ENCODE measurements around the gene PREX1. TPM values are rescaled to one million over a fixed set of nuclear protein-coding genes. Genes with fewer than 3 reads are reported as not detected.

Gene PREX1
- total and polyA plus RNA-seq, 2 of the 4 experiments (the other 2 are of a cell fraction) = 0.67 to 0.72 TPM

GRCh38 chr20:48831718-48832404 is 4.1 kb upstream of the PREX1 start:
- in situ Hi-C loops (cut with MboI; ENCODE audit: low sequenced_read_pairs) = no loop called here
- H3K4me2 ChIP-seq (ENCODE audit: low read depth, low read length) = no peak overlapping the region
- CTCF ChIA-PET = interaction anchor here (1.9 kb wide), 1 partner anchor 174 kb away, joined by 6 read pairs; no protein-coding TSS in a partner anchor

More at GRCh38 chr20:48831718-48832404, 4.1 kb upstream of the PREX1 start:
- Histone ChIP-seq H3K9me1 (ENCODE audit: insufficient read depth, low read length) (peaks cover 4% of the 10 kb centered on the region; the same call in 1 of the 2 replicates), H3K56ac (ENCODE audit: extremely low read depth, insufficient read depth, low read length) (no peak overlapping the region), H4K8ac (ENCODE audit: low read depth in 2 of 2, low read length in 2 of 2) (no peak overlapping the region), H2BK120ac (ENCODE audit: low read depth, low read length) (no peak overlapping the region), H3K14ac (replicated peaks; ENCODE audit: low read depth, low read length) (no peak overlapping the region), H3K27me3 (ENCODE audit: control insufficient read depth, insufficient read depth, low read length) (peaks cover 15% of the 10 kb centered on the region), H3K4me1 (ENCODE audit: control insufficient read depth, insufficient read depth, low read length) (peaks cover 8% of the 10 kb centered on the region; the same call in 1 of the 2 replicates), H4K20me1 (ENCODE audit: insufficient read depth, low read length) (no peaks in the 10 kb centered on the region), H3K36me3 (ENCODE audit: control insufficient read depth, insufficient read depth, low read length) (no peaks in the 10 kb centered on the region), H3K9ac (ENCODE audit: low read depth, low read length) (no peak overlapping the region), H3K79me1 (ENCODE audit: low read depth in 1 of 2, low read length in 2 of 2) (no peaks in the 10 kb centered on the region), H4K5ac (ENCODE audit: low read depth, low read length) (no peak overlapping the region), H2BK15ac (ENCODE audit: low read depth, low read length) (no peak overlapping the region), H2AFZ (replicated peaks; ENCODE audit: low read length, poor library complexity) (peak overlapping the region; percentile 40), H3K18ac (ENCODE audit: low read depth, low read length) (no peak overlapping the region), H3K4me3 (ENCODE audit: insufficient read depth, low read depth, low read length) (no peak overlapping the region), H3K4ac (ENCODE audit: low read depth, low read length) (no peak overlapping the region), H2AK5ac (ENCODE audit: low read depth, low read length) (no peak overlapping the region), H2BK20ac (ENCODE audit: low read depth, low read length) (no peak overlapping the region), H3K27ac (ENCODE audit: insufficient read depth, low read length) (no peak overlapping the region), H2AK9ac (replicated peaks; ENCODE audit: low read depth, low read length, poor library complexity) (no peak overlapping the region), H2BK5ac (ENCODE audit: low read depth, low read length, poor library complexity, severe bottlenecking) (no peak overlapping the region), H4K91ac (ENCODE audit: insufficient read depth, low read depth, low read length) (no peak overlapping the region), H3K23ac (ENCODE audit: low read depth, low read length) (no peak overlapping the region), H3K9me3 (ENCODE audit: control insufficient read depth, insufficient read depth, low read length) (no peaks in the 10 kb centered on the region; the same call in 1 of the 2 replicates)
- intact Hi-C loops (cut with micrococcal nuclease) (no loop called here), dilution Hi-C loops (cut with HindIII; ENCODE audit: low sequenced_read_pairs, unreplicated experiment) (no loop called here)
- peak; percentile 39 for DNase-seq
- POLR2A ChIA-PET (ENCODE audit: unreplicated experiment) = no interaction called here
- no CpG with 5 or more reads among the region's 7 CpGs for WGBS, 2 experiments (ENCODE audit: extremely low coverage in 2 of 2, insufficient read length in 1 of 2)
- TF ChIP-seq MAFK (IDR thresholded peaks at IDR 0.05; ENCODE audit: low read depth, low read length) (no peak), NFE2L2 (IDR thresholded peaks at IDR 0.05; ENCODE audit: low read depth, low read length) (peak; percentile 6; the same call in 1 of the 2 replicates)
- ATAC-seq (ENCODE audit: low read depth) = peak; percentile 13
- BruUV-seq (replicated peaks) = no TSS peak
